Measurements from ENCODE around the gene FNDC10.

FNDC10 gene

GRCh38 chr1:1627829-1628753 lies 28.2 kb upstream of the FNDC10 start:
- DNase-seq: no peak

- no peak for DNase-seq
Observed at GRCh38 chr1:1627261-1627828, 27.4 kb upstream of the FNDC10 start.

GRCh38 chr1:1626207-1627141 lies 26.5 kb upstream of the FNDC10 start:
- DNase-seq: no peak

GRCh38 chr1:1625824-1626206 lies 25.9 kb upstream of the FNDC10 start:
- no peak for DNase-seq

- DNase-seq: no peak
Observed at GRCh38 chr1:1625404-1625775, 25.5 kb upstream of the FNDC10 start.

GRCh38 chr1:1624443-1625403 lies 24.8 kb upstream of the FNDC10 start:
- DNase-seq: no peak

GRCh38 chr1:1623631-1624442 lies 23.9 kb upstream of the FNDC10 start:
- DNase-seq: no peak

- no peak for DNase-seq
Observed at GRCh38 chr1:1623181-1623630, 23.3 kb upstream of the FNDC10 start.

GRCh38 chr1:1622788-1623094 lies 22.8 kb upstream of the FNDC10 start:
- no peak for DNase-seq

- DNase-seq: no peak
Observed at GRCh38 chr1:1622010-1622787, 22.3 kb upstream of the FNDC10 start.

GRCh38 chr1:1621173-1622009 lies 21.5 kb upstream of the FNDC10 start:
- no peak for DNase-seq

GRCh38 chr1:1620433-1621139 lies 20.7 kb upstream of the FNDC10 start:
- DNase-seq: no peak

GRCh38 chr1:1619917-1620361 lies 20.0 kb upstream of the FNDC10 start:
- DNase-seq: no peak

GRCh38 chr1:1618396-1619068 lies 18.6 kb upstream of the FNDC10 start:
- DNase-seq: no peak

- DNase-seq: no peak
Observed at GRCh38 chr1:1617925-1618324, 18.0 kb upstream of the FNDC10 start.

- DNase-seq: no peak
Observed at GRCh38 chr1:1617516-1617915, 17.6 kb upstream of the FNDC10 start.

- no peak for DNase-seq
Observed at GRCh38 chr1:1616838-1617237, 16.9 kb upstream of the FNDC10 start.
